SK-N-SH (cell line): ENCODE results near the gene SMIM27.

ENCODE experiments used
- TF ChIP-seq, protein P1 (sequence below): fragments of 200-600 bp; sonication (generic); IDR thresholded peaks from 2 replicates; pipeline ENCODE4 v1.6.1; 2017; ENCODE audit warnings: antibody characterized with exemption, mild to moderate bottlenecking, moderate library complexity
- TF ChIP-seq, protein P2 (sequence below): IDR thresholded peaks from 2 replicates; pipeline ENCODE4 v1.6.1; 2012; ENCODE audit warnings: mild to moderate bottlenecking, low read depth, low read length, moderate library complexity

DNA sequence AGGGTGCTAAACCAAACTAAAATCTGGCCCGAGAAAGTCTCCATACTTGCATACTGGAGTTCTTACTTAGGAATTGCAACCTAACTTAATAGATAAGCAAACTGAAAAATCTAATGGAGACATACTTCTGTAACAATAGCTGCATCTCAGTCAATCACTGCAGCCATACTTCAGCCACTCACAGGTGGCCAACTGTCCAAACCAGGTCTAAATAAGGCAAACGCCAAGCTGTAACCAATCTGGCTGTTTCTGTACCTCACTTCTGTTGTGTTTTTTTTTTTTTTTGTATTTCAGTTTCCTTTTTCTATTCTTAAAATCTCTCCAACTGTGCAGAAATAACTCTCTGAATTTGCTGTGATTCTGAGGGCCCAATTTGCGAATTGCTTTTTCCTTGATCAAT lies 25.2 kb downstream of the SMIM27 start:
- TF ChIP-seq, protein P1, sequence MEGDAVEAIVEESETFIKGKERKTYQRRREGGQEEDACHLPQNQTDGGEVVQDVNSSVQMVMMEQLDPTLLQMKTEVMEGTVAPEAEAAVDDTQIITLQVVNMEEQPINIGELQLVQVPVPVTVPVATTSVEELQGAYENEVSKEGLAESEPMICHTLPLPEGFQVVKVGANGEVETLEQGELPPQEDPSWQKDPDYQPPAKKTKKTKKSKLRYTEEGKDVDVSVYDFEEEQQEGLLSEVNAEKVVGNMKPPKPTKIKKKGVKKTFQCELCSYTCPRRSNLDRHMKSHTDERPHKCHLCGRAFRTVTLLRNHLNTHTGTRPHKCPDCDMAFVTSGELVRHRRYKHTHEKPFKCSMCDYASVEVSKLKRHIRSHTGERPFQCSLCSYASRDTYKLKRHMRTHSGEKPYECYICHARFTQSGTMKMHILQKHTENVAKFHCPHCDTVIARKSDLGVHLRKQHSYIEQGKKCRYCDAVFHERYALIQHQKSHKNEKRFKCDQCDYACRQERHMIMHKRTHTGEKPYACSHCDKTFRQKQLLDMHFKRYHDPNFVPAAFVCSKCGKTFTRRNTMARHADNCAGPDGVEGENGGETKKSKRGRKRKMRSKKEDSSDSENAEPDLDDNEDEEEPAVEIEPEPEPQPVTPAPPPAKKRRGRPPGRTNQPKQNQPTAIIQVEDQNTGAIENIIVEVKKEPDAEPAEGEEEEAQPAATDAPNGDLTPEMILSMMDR = no peak
- TF ChIP-seq, protein P2, sequence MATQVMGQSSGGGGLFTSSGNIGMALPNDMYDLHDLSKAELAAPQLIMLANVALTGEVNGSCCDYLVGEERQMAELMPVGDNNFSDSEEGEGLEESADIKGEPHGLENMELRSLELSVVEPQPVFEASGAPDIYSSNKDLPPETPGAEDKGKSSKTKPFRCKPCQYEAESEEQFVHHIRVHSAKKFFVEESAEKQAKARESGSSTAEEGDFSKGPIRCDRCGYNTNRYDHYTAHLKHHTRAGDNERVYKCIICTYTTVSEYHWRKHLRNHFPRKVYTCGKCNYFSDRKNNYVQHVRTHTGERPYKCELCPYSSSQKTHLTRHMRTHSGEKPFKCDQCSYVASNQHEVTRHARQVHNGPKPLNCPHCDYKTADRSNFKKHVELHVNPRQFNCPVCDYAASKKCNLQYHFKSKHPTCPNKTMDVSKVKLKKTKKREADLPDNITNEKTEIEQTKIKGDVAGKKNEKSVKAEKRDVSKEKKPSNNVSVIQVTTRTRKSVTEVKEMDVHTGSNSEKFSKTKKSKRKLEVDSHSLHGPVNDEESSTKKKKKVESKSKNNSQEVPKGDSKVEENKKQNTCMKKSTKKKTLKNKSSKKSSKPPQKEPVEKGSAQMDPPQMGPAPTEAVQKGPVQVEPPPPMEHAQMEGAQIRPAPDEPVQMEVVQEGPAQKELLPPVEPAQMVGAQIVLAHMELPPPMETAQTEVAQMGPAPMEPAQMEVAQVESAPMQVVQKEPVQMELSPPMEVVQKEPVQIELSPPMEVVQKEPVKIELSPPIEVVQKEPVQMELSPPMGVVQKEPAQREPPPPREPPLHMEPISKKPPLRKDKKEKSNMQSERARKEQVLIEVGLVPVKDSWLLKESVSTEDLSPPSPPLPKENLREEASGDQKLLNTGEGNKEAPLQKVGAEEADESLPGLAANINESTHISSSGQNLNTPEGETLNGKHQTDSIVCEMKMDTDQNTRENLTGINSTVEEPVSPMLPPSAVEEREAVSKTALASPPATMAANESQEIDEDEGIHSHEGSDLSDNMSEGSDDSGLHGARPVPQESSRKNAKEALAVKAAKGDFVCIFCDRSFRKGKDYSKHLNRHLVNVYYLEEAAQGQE = no peak
